ENCODE measurements around the gene P2RX3.

The P2RX3 gene

GRCh38 chr11:57405271-57405860 is 67.2 kb downstream of the P2RX3 start:
- no peak overlapping the region for H2AFZ ChIP-seq (ENCODE audit: low read depth, low read length)
- H3K4me3 ChIP-seq (ENCODE audit: low read depth in 1 of 2, low read length in 2 of 2), result no peak overlapping the region
- no peaks in the 10 kb centered on the region for H3K27me3 ChIP-seq (ENCODE audit: insufficient read depth, low read length, poor library complexity)
- no peaks in the 10 kb centered on the region for H3K4me1 ChIP-seq (ENCODE audit: insufficient read depth, low read length)
- H3K79me2 ChIP-seq (ENCODE audit: insufficient read depth, low read length), result no peaks in the 10 kb centered on the region
- ATAC-seq (ENCODE audit: insufficient read depth, low read depth), result no peak
- no peak overlapping the region for H3K4me2 ChIP-seq (ENCODE audit: insufficient read depth, low read length)
- H3K9ac ChIP-seq (ENCODE audit: low read depth, low read length), result no peak overlapping the region
- no peaks in the 10 kb centered on the region for H3K9me3 ChIP-seq (ENCODE audit: insufficient read depth, low read length, severe bottlenecking)
- no peak overlapping the region for H3K27ac ChIP-seq (ENCODE audit: low read length)
- no peak for DNase-seq
- H4K20me1 ChIP-seq (ENCODE audit: insufficient read depth, low read length), result peaks cover 32% of the 10 kb centered on the region
- H3K36me3 ChIP-seq (ENCODE audit: insufficient read depth, low read length), result peaks cover 49% of the 10 kb centered on the region
- TF ChIP-seq EZH2 (IDR thresholded peaks at IDR 0.05; ENCODE audit: borderline replicate concordance, low read depth, low read length, severe bottlenecking) (no peak), CTCF (IDR thresholded peaks at IDR 0.05; ENCODE audit: borderline replicate concordance, extremely low read depth, low read length, poor library complexity, severe bottlenecking) (no peak)

DNA sequence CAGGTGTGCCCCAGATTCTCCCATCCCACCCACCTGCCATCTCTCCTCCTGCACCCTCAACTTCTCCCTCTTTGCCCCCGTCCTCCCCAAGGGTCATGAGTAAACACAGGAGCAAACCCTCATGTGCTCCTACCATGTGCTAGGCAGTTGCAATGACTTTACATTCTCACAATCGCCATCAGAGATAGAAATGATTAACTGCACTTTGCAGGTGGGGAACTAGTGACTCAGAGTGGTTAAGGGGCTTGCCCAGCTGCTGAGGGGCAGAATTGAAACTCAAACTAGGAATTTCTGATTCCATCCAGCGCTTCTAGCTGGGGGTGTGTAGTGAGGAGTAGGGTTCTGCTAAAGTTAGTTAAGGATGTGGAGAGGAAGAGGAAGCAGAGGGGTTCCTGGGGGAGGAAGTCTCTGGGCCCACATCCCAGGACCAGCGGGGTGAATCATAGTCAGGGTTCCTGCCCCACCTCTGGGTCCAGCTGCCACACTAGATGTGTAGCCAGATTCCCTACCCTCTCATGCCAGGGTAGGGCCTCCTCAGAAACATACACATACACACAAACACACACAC is 68.3 kb downstream of the P2RX3 start:
- Histone ChIP-seq H3K27me3 (ENCODE audit: insufficient read depth, low read length, poor library complexity) (no peaks in the 10 kb centered on the region), H3K79me2 (ENCODE audit: insufficient read depth, low read length) (no peaks in the 10 kb centered on the region), H3K4me1 (ENCODE audit: insufficient read depth, low read length) (no peaks in the 10 kb centered on the region), H2AFZ (ENCODE audit: low read depth, low read length) (no peak overlapping the region), H3K4me2 (ENCODE audit: insufficient read depth, low read length) (no peak overlapping the region), H3K9me3 (ENCODE audit: insufficient read depth, low read length, severe bottlenecking) (no peaks in the 10 kb centered on the region), H3K9ac (ENCODE audit: low read depth, low read length) (no peak overlapping the region), H3K36me3 (ENCODE audit: insufficient read depth, low read length) (peaks cover 59% of the 10 kb centered on the region), H3K4me3 (ENCODE audit: low read depth in 1 of 2, low read length in 2 of 2) (no peak overlapping the region), H4K20me1 (ENCODE audit: insufficient read depth, low read length) (peaks cover 33% of the 10 kb centered on the region), H3K27ac (ENCODE audit: low read length) (no peak overlapping the region)
- no peak for TF ChIP-seq EZH2 (IDR thresholded peaks at IDR 0.05; ENCODE audit: borderline replicate concordance, low read depth, low read length, severe bottlenecking)
- no peak for TF ChIP-seq CTCF (IDR thresholded peaks at IDR 0.05; ENCODE audit: borderline replicate concordance, extremely low read depth, low read length, poor library complexity, severe bottlenecking)
- no peak for DNase-seq
- ATAC-seq (ENCODE audit: insufficient read depth, low read depth), result peak; percentile 25; the same call in 1 of the 3 replicates

- Histone ChIP-seq H3K4me2 (ENCODE audit: insufficient read depth, low read length) (no peak overlapping the region), H3K27me3 (ENCODE audit: insufficient read depth, low read length, poor library complexity) (no peaks in the 10 kb centered on the region), H2AFZ (ENCODE audit: low read depth, low read length) (no peak overlapping the region), H3K4me1 (ENCODE audit: insufficient read depth, low read length) (no peaks in the 10 kb centered on the region), H3K27ac (ENCODE audit: low read length) (no peak overlapping the region), H3K36me3 (ENCODE audit: insufficient read depth, low read length) (peaks cover 67% of the 10 kb centered on the region), H3K9me3 (ENCODE audit: insufficient read depth, low read length, severe bottlenecking) (no peaks in the 10 kb centered on the region), H3K9ac (ENCODE audit: low read depth, low read length) (no peak overlapping the region), H3K79me2 (ENCODE audit: insufficient read depth, low read length) (0 out of 2 replicates have a peak, but pooled peaks cover 2% of the 10 kb centered on the region), H3K4me3 (ENCODE audit: low read depth in 1 of 2, low read length in 2 of 2) (no peak overlapping the region), H4K20me1 (ENCODE audit: insufficient read depth, low read length) (peaks cover 33% of the 10 kb centered on the region)
- TF ChIP-seq EZH2 (IDR thresholded peaks at IDR 0.05; ENCODE audit: borderline replicate concordance, low read depth, low read length, severe bottlenecking), result no peak
- TF ChIP-seq CTCF (IDR thresholded peaks at IDR 0.05; ENCODE audit: borderline replicate concordance, extremely low read depth, low read length, poor library complexity, severe bottlenecking), result no peak
- no peak for ATAC-seq (ENCODE audit: insufficient read depth, low read depth)
- no peak for DNase-seq
These were observed 69.1 kb downstream of the P2RX3 start for GRCh38 chr11:57407010-57407920.
